Keratinocyte (primary cell): ENCODE data around the gene SETD2. TPM values are rescaled to one million over a fixed set of nuclear protein-coding genes. Genes with fewer than 3 reads are reported as not detected.

Experiments used
- DNase-seq: peaks from one replicate; pipeline ENCODE4 v3.0.0-alpha.2; 2011; ENCODE audit warnings: low read depth, missing footprints, low spot score
- FAIRE-seq: peaks from 2 replicates; lab custom pipeline; 2011; peaks lifted over from hg19 to GRCh38; lab: Jason Lieb, UNC
- H2AFZ ChIP-seq: 2 replicates; pipeline ENCODE4 v1.6.0; 2012; ENCODE audit warnings: low read length, control low read depth, inconsistent platforms; ENCODE audit not compliant: control insufficient read depth
- H3K27ac ChIP-seq: 2 replicates; pipeline ENCODE4 v1.5.1; 2011; ENCODE audit warnings: low read length; ENCODE audit not compliant: control insufficient read depth, insufficient read depth
- H3K27me3 ChIP-seq: 3 replicates; pipeline ENCODE4 v1.6.0; 2011; ENCODE audit warnings: low read length; ENCODE audit not compliant: control insufficient read depth, insufficient read depth; ENCODE audit errors: extremely low read depth
- H3K36me3 ChIP-seq, 2 experiments: 2 replicates in 1 of 2; 3 replicates in 1 of 2; pipeline ENCODE4 v1.5.1; 2011; ENCODE audit warnings: low read length in 2 of 2, mild to moderate bottlenecking in 1 of 2; ENCODE audit not compliant: control insufficient read depth in 2 of 2, insufficient read depth in 2 of 2; ENCODE audit errors: extremely low read depth in 1 of 2
- H3K4me1 ChIP-seq: 3 replicates; pipeline ENCODE4 v1.5.1; 2011; ENCODE audit warnings: low read length; ENCODE audit not compliant: control insufficient read depth, insufficient read depth; ENCODE audit errors: extremely low read depth
- H3K4me2 ChIP-seq: 3 replicates; pipeline ENCODE4 v1.6.0; 2011; ENCODE audit warnings: low read depth, low read length; ENCODE audit not compliant: control insufficient read depth, insufficient read depth; ENCODE audit errors: extremely low read depth
- H3K4me3 ChIP-seq, 3 experiments: fragments of 200-600 bp in 1 of 3; sonication (generic) in 1 of 3; 2 replicates in 2 of 3; 3 replicates in 1 of 3; pipeline ENCODE4 v1.5.1; 2011 to 2016; ENCODE audit warnings: low read length in 3 of 3, mild to moderate bottlenecking in 3 of 3, control low read depth in 2 of 3, inconsistent platforms in 1 of 3, low read depth in 1 of 3, mixed read lengths in 1 of 3, mixed run types in 1 of 3, moderate library complexity in 1 of 3; ENCODE audit not compliant: control insufficient read depth in 2 of 3, insufficient read depth in 2 of 3; ENCODE audit errors: extremely low read depth in 1 of 3
- H3K79me2 ChIP-seq: 2 replicates; pipeline ENCODE4 v1.6.0; 2012; ENCODE audit warnings: low read length; ENCODE audit not compliant: control insufficient read depth, insufficient read depth
- H3K9ac ChIP-seq: 3 replicates; pipeline ENCODE4 v1.6.0; 2011; ENCODE audit warnings: low read length; ENCODE audit not compliant: control insufficient read depth, insufficient read depth; ENCODE audit errors: extremely low read depth
- H3K9me1 ChIP-seq: 3 replicates; pipeline ENCODE4 v1.6.0; 2011; ENCODE audit warnings: low read length; ENCODE audit not compliant: control insufficient read depth, insufficient read depth; ENCODE audit errors: extremely low read depth
- H3K9me3 ChIP-seq: 2 replicates; pipeline ENCODE4 v1.5.1; 2012; ENCODE audit warnings: low read depth, low read length; ENCODE audit not compliant: control insufficient read depth
- H4K20me1 ChIP-seq: 3 replicates; pipeline ENCODE4 v1.6.0; 2011; ENCODE audit warnings: low read length; ENCODE audit not compliant: control insufficient read depth, insufficient read depth; ENCODE audit errors: extremely low read depth
- EZH2 ChIP-seq: IDR thresholded peaks from one replicate; pipeline ENCODE4 v1.6.1; 2012; ENCODE audit warnings: inconsistent platforms, mild to moderate bottlenecking, low read length, moderate library complexity
- dilution Hi-C: fragments of 300-500 bp; cut with MboI; formaldehyde crosslinking; loops from one replicate; pipeline ENCODE4 v1.7.0; 2020; ENCODE audit warnings: low sequenced_read_pairs; ENCODE audit not compliant: extremely low pct_ligation_motif_present
- polyA plus RNA-seq, 5 experiments: library from polyadenylated mRNA; depleted of rRNA in 3 of 5; stranded (reverse) in 3 of 5; stranded (forward) in 1 of 5; unstranded in 1 of 5; fragments of >200 nt; gene quantifications; 1 replicate in 1 of 5; 2 replicates in 3 of 5; 3 replicates in 1 of 5; pipeline versions ENCODE4 v1.2.1 to v1.2.3, GENCODE V29; 2011 to 2012; ENCODE audit warnings: missing spikeins in 2 of 5, low read depth in 1 of 5, low replicate concordance in 1 of 5
- TF ChIP-seq, protein P1 (sequence below), 3 experiments: IDR thresholded peaks in 1 of 3; conservative IDR thresholded peaks in 1 of 3; optimal IDR thresholded peaks in 1 of 3; 2 replicates in 2 of 3; 3 replicates in 1 of 3; pipeline versions ENCODE3 to v1.5.1; 2011; ENCODE audit warnings: low read length in 3 of 3, mild to moderate bottlenecking in 3 of 3, moderate library complexity in 2 of 3, control low read depth in 1 of 3, inconsistent platforms in 1 of 3; ENCODE audit not compliant: insufficient read depth in 2 of 3; ENCODE audit errors: extremely low read depth in 1 of 3

The SETD2 gene
- polyA plus RNA-seq, 1 donor (not counting 4 experiments of a cell fraction or from before 2014, with no cell fraction given), result 23.3 TPM

DNA sequence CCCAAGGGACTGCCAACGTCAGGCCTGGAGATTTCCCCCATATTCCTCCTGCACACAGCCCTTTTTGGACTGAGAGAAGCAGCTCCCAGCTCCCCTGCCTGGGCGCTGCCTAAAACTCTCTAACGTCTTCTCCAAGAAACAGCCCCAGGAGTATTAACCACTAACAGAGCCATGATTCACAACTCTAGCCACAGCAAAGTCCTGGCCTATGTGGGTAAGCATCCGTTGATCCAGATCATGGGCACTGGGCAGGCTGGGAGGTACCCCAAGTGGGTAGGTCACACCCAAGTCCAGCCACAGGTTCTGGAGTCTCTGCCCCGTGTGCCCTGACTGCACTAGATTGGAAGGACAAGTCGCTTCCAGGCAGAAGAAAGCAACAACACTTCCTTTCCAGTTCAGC, 152.5 kb downstream of the SETD2 start:
- no peak overlapping the region for H3K4me3 ChIP-seq
- no peaks in the 10 kb centered on the region for H4K20me1 ChIP-seq
- DNase-seq (no peak), FAIRE-seq (no peak)
- H2AFZ ChIP-seq, result no peak overlapping the region
- TF ChIP-seq, protein P1, sequence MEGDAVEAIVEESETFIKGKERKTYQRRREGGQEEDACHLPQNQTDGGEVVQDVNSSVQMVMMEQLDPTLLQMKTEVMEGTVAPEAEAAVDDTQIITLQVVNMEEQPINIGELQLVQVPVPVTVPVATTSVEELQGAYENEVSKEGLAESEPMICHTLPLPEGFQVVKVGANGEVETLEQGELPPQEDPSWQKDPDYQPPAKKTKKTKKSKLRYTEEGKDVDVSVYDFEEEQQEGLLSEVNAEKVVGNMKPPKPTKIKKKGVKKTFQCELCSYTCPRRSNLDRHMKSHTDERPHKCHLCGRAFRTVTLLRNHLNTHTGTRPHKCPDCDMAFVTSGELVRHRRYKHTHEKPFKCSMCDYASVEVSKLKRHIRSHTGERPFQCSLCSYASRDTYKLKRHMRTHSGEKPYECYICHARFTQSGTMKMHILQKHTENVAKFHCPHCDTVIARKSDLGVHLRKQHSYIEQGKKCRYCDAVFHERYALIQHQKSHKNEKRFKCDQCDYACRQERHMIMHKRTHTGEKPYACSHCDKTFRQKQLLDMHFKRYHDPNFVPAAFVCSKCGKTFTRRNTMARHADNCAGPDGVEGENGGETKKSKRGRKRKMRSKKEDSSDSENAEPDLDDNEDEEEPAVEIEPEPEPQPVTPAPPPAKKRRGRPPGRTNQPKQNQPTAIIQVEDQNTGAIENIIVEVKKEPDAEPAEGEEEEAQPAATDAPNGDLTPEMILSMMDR (optimal IDR thresholded peaks at IDR 0.05 in 1 of 3, IDR thresholded peaks at IDR 0.05 in 1 of 3, conservative IDR thresholded peaks at IDR 0.05 in 1 of 3; ENCODE audit: extremely low read depth in 1 of 3, insufficient read depth in 2 of 3, low read length in 3 of 3), result no peak
- no peak for TF ChIP-seq EZH2
- no peaks in the 10 kb centered on the region for H3K79me2 ChIP-seq
- no peaks in the 10 kb centered on the region for H3K27me3 ChIP-seq
- H3K4me1 ChIP-seq, result peaks cover 4% of the 10 kb centered on the region
- no peak overlapping the region for H3K9ac ChIP-seq
- H3K4me2 ChIP-seq, result no peak overlapping the region
- H3K9me1 ChIP-seq, result peaks cover 3% of the 10 kb centered on the region
- dilution Hi-C loops, result no loop called here
- H3K27ac ChIP-seq, result no peak overlapping the region
- H3K36me3 ChIP-seq, result peaks cover 7 to 25% of the 10 kb centered on the region in 2 experiments
- no peaks in the 10 kb centered on the region for H3K9me3 ChIP-seq

DNA sequence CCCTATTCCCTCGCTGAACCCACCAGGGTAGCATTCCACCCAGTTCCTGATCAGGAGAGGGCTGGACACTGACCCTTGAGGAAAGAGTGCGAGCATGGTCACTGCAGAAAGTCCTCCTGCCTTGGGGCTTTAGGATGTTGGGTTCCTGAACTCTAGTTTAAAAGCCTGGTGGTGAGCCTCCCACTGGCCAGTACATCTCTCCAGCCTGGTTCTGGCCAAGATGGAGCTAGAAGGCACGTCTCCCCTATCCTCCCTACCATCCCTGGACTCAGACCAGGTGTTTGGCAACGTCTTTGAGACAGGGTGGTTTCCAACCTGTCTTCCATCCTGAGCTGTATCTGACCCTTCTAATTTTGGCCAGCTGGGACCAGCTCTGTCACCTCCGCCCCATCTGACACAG, 153.0 kb downstream of the SETD2 start:
- no peak overlapping the region for H2AFZ ChIP-seq
- no peak for DNase-seq
- H3K36me3 ChIP-seq, result peaks cover 10 to 28% of the 10 kb centered on the region in 2 experiments
- H3K9ac ChIP-seq, result no peak overlapping the region
- H3K4me2 ChIP-seq, result no peak overlapping the region
- H3K27ac ChIP-seq, result no peak overlapping the region
- H3K9me3 ChIP-seq, result no peaks in the 10 kb centered on the region
- H4K20me1 ChIP-seq, result no peaks in the 10 kb centered on the region
- TF ChIP-seq, protein P1 (optimal IDR thresholded peaks at IDR 0.05 in 1 of 3, IDR thresholded peaks at IDR 0.05 in 1 of 3, conservative IDR thresholded peaks at IDR 0.05 in 1 of 3; ENCODE audit: extremely low read depth in 1 of 3, insufficient read depth in 2 of 3, low read length in 3 of 3), result no peak
- no peak for TF ChIP-seq EZH2
- no peaks in the 10 kb centered on the region for H3K27me3 ChIP-seq
- dilution Hi-C loops, result no loop called here
- H3K4me3 ChIP-seq, result no peak overlapping the region
- FAIRE-seq, result no peak
- peaks cover 3% of the 10 kb centered on the region for H3K9me1 ChIP-seq
- peaks cover 4% of the 10 kb centered on the region for H3K4me1 ChIP-seq
- H3K79me2 ChIP-seq, result no peaks in the 10 kb centered on the region
